Panc1 (cell line): ENCODE results near the gene RBM23. TPM values are rescaled to one million over a fixed set of nuclear protein-coding genes. Genes with fewer than 3 reads are reported as not detected.
"Not testable (repeated sequence)": the region's sequence is repeated elsewhere in the genome, so short reads cannot be mapped to it uniquely, and the experiment has no call there.

ENCODE experiments used
- ATAC-seq: fragments of 200-7000 bp; cut with Tn5 transposase; 2 replicates; pipeline ENCODE4 v1.9.1; 2020; ENCODE audit warnings: mild to moderate bottlenecking, moderate library complexity
- BruUV-seq: library from RNA; stranded (reverse); fragments of 400-500 nt; replicated peaks from 2 replicates; lab custom pipeline; 2021; lab: Mats Ljungman, UMichigan
- CTCF ChIA-PET: fragments of 300-600 bp; sonication (Branson Sonifier 250); formaldehyde crosslinking; loops from one replicate; lab custom pipeline; 2022; ENCODE audit warnings: antibody characterized with exemption; lab: Charles Lee
- POLR2A ChIA-PET: fragments of 300-600 bp; sonication (Branson Sonifier 250); formaldehyde crosslinking; loops from one replicate; lab custom pipeline; 2022; ENCODE audit warnings: antibody characterized with exemption; lab: Charles Lee
- DNase-seq: peaks from one replicate; pipeline ENCODE4 v3.0.0-alpha.2; 2010; ENCODE audit warnings: low read depth, low spot score
- H3K27ac ChIP-seq: 2 replicates; pipeline ENCODE4 v1.5.1; 2011; ENCODE audit warnings: mild to moderate bottlenecking, low read length, inconsistent platforms
- H3K27me3 ChIP-seq: fragments of 200-500 bp; sonication (Bioruptor generic); 2 replicates; pipeline ENCODE4 v1.6.0; 2014; ENCODE audit warnings: low read length, inconsistent platforms; ENCODE audit not compliant: control insufficient read depth, insufficient read depth
- H3K36me3 ChIP-seq: fragments of 200-500 bp; sonication (Bioruptor generic); 2 replicates; pipeline ENCODE4 v1.5.1; 2014; ENCODE audit warnings: inconsistent platforms, mild to moderate bottlenecking, low read length, moderate library complexity; ENCODE audit not compliant: control insufficient read depth, insufficient read depth
- H3K4me1 ChIP-seq: 2 replicates; pipeline ENCODE4 v1.5.1; 2011; ENCODE audit warnings: inconsistent platforms, mild to moderate bottlenecking, low read length, moderate library complexity; ENCODE audit not compliant: control insufficient read depth, insufficient read depth
- H3K4me3 ChIP-seq, 2 experiments: 2 replicates each; pipeline ENCODE4 v1.5.1; 2011 to 2012; ENCODE audit warnings: low read depth in 2 of 2, low read length in 2 of 2, mild to moderate bottlenecking in 2 of 2, inconsistent platforms in 1 of 2, moderate library complexity in 1 of 2
- H3K9me3 ChIP-seq: fragments of 200-500 bp; sonication (Bioruptor generic); 2 replicates; pipeline ENCODE4 v1.5.1; 2014; ENCODE audit warnings: low read depth, mild to moderate bottlenecking, inconsistent platforms, low read length, moderate library complexity; ENCODE audit not compliant: control insufficient read depth, insufficient read depth
- POLR2AphosphoS5 ChIP-seq: IDR thresholded peaks from 2 replicates; pipeline ENCODE4 v1.6.1; 2012; ENCODE audit warnings: mild to moderate bottlenecking, low read depth, low read length, moderate library complexity
- SIN3A ChIP-seq: IDR thresholded peaks from 2 replicates; pipeline ENCODE4 v1.6.1; 2012; ENCODE audit warnings: low read depth, mild to moderate bottlenecking, low read length, moderate library complexity, borderline replicate concordance; ENCODE audit not compliant: insufficient read depth
- TCF7L2 ChIP-seq: IDR thresholded peaks from 2 replicates; pipeline ENCODE4 v1.6.1; 2011; ENCODE audit warnings: mild to moderate bottlenecking, low read depth, low read length, inconsistent platforms
- in situ Hi-C: cut with HindIII; loops from 2 replicates; pipeline ENCODE4 v1.10.0; 2016; ENCODE audit warnings: low sequenced_read_pairs, low pct_unique_long_range_greater_than_20kb
- intact Hi-C: fragments of 100-400 bp; cut with micrococcal nuclease; formaldehyde crosslinking; loops from one replicate; pipeline ENCODE4 v1.10.0; 2022; ENCODE audit not compliant: unreplicated experiment
- total RNA-seq: library from RNA; stranded (reverse); gene quantifications from one replicate; pipeline ENCODE4 v1.2.1, GENCODE V29; 2021; ENCODE audit not compliant: unreplicated experiment
- TF ChIP-seq, protein P1 (sequence below), 2 experiments: IDR thresholded peaks; 2 replicates each; pipeline ENCODE4 v1.6.1; 2011 to 2012; ENCODE audit warnings: low read depth in 2 of 2, control low read depth in 1 of 2, low read length in 1 of 2, mild to moderate bottlenecking in 1 of 2, moderate library complexity in 1 of 2; ENCODE audit not compliant: insufficient read depth in 1 of 2
- TF ChIP-seq, protein P2 (sequence below): fragments of 450-650 bp; IDR thresholded peaks from 2 replicates; pipeline ENCODE4 v1.5.1; 2017; ENCODE audit warnings: mild to moderate bottlenecking

RBM23 gene
- total RNA-seq, 1 experiment from 2014 or later = 47.2 TPM

DNA sequence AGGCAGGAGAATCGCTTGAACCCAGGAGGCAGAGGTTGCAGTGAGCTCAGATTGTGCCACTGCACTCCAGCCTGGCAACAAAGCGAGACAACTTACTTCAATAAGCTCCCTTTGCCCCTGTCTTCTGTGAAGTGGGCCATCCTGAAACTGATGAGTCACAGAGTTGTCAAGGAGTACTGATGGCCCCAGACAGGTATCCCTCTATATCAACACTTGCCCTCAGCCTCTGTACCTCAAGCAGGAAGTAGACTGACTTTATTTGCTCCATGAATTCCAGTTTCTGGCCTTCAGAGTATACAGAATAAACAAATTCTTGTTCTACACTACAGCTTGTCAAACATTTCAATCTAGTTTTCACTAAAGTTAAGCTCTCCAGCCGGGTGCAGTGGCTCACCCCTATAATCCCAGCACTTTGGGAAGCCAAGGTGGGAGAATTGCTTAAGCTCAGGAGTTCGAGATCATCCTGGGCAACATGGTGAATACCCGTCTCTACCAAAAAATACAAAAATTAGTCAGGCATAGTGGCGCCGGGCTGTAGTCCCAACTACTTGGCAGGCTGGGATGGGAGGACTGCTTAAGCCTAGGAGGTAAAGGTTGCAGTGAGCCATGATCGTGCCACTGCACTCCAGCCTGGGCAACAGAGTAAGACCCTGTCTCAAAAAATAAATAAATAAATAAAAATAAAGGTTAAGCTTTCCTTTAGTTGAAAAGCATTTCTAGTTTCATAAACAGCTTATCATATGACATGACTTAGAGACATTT is 63.8 kb downstream of the RBM23 start:
- DNase-seq (no peak), ATAC-seq (no peak)
- no TSS peak for BruUV-seq
- in situ Hi-C loops (no loop called here), intact Hi-C loops (loop anchor here (10.0 kb wide), 1 partner anchor 200 kb away; no protein-coding TSS in a partner anchor)
- Histone ChIP-seq H3K4me1 (no peaks in the 10 kb centered on the region), H3K9me3 (no peaks in the 10 kb centered on the region), H3K36me3 (no peaks in the 10 kb centered on the region), H3K4me3 (no peak overlapping the region), H3K27me3 (no peaks in the 10 kb centered on the region), H3K27ac (no peak overlapping the region)
- no peak for TF ChIP-seq POLR2AphosphoS5
- TF ChIP-seq TCF7L2 = no peak
- TF ChIP-seq, protein P1, sequence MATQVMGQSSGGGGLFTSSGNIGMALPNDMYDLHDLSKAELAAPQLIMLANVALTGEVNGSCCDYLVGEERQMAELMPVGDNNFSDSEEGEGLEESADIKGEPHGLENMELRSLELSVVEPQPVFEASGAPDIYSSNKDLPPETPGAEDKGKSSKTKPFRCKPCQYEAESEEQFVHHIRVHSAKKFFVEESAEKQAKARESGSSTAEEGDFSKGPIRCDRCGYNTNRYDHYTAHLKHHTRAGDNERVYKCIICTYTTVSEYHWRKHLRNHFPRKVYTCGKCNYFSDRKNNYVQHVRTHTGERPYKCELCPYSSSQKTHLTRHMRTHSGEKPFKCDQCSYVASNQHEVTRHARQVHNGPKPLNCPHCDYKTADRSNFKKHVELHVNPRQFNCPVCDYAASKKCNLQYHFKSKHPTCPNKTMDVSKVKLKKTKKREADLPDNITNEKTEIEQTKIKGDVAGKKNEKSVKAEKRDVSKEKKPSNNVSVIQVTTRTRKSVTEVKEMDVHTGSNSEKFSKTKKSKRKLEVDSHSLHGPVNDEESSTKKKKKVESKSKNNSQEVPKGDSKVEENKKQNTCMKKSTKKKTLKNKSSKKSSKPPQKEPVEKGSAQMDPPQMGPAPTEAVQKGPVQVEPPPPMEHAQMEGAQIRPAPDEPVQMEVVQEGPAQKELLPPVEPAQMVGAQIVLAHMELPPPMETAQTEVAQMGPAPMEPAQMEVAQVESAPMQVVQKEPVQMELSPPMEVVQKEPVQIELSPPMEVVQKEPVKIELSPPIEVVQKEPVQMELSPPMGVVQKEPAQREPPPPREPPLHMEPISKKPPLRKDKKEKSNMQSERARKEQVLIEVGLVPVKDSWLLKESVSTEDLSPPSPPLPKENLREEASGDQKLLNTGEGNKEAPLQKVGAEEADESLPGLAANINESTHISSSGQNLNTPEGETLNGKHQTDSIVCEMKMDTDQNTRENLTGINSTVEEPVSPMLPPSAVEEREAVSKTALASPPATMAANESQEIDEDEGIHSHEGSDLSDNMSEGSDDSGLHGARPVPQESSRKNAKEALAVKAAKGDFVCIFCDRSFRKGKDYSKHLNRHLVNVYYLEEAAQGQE (IDR thresholded peaks at IDR 0.05; ENCODE audit: insufficient read depth in 1 of 2, low read depth in 2 of 2, low read length in 1 of 2) = no peak
- no peak for TF ChIP-seq SIN3A
- TF ChIP-seq, protein P2, sequence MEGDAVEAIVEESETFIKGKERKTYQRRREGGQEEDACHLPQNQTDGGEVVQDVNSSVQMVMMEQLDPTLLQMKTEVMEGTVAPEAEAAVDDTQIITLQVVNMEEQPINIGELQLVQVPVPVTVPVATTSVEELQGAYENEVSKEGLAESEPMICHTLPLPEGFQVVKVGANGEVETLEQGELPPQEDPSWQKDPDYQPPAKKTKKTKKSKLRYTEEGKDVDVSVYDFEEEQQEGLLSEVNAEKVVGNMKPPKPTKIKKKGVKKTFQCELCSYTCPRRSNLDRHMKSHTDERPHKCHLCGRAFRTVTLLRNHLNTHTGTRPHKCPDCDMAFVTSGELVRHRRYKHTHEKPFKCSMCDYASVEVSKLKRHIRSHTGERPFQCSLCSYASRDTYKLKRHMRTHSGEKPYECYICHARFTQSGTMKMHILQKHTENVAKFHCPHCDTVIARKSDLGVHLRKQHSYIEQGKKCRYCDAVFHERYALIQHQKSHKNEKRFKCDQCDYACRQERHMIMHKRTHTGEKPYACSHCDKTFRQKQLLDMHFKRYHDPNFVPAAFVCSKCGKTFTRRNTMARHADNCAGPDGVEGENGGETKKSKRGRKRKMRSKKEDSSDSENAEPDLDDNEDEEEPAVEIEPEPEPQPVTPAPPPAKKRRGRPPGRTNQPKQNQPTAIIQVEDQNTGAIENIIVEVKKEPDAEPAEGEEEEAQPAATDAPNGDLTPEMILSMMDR = no peak
- CTCF ChIA-PET = interaction anchor here (0.6 to 4.9 kb wide), 5 partner anchors 32 to 291 kb away, joined by 3 to 50 read pairs (median 8); no protein-coding TSS in a partner anchor
- POLR2A ChIA-PET = no interaction called here

DNA sequence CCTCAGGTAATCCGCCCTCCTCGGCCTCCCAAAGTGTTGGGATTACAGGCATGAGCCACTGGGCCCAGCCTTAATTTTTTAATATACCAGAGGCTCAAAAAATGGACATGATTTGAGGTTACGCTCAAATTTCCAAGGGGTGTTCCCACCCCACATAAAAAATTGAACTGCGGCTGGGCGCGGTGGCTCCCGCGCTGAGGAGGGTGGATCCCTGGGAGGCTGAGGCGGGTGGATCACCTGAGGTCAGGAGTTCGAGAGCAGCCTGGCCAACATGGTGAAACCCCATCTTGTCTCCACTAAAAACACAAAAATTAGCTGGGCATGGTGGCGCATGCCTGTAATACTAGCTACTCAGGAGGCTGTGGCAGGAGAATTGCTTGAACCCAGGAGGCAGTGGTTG is 64.7 kb downstream of the RBM23 start:
- in situ Hi-C loops, H3K4me1 ChIP-seq, H3K27me3 ChIP-seq, H3K9me3 ChIP-seq, H3K27ac ChIP-seq, H3K4me3 ChIP-seq, BruUV-seq, DNase-seq, H3K36me3 ChIP-seq, ATAC-seq: not testable (repeated sequence)
- ChIA-PET CTCF (interaction anchor here (0.7 to 4.9 kb wide), 2 partner anchors 31 to 217 kb away, joined by 9 to 50 read pairs; no protein-coding TSS in a partner anchor), POLR2A (interaction anchor here (0.5 kb wide), 1 partner anchor 28 kb away, joined by 6 read pairs; no protein-coding TSS in a partner anchor)
- intact Hi-C loops = loop anchor here (10.0 kb wide), 1 partner anchor 199 kb away; no protein-coding TSS in a partner anchor
